GM21515 (cell line): ENCODE data around the gene UBR7.

Source experiments
- ATAC-seq: cut with Tn5 transposase; IDR thresholded peaks from one replicate; pipeline ENCODE4 v1.9.1; 2021; ENCODE audit not compliant: unreplicated experiment

UBR7 gene

DNA sequence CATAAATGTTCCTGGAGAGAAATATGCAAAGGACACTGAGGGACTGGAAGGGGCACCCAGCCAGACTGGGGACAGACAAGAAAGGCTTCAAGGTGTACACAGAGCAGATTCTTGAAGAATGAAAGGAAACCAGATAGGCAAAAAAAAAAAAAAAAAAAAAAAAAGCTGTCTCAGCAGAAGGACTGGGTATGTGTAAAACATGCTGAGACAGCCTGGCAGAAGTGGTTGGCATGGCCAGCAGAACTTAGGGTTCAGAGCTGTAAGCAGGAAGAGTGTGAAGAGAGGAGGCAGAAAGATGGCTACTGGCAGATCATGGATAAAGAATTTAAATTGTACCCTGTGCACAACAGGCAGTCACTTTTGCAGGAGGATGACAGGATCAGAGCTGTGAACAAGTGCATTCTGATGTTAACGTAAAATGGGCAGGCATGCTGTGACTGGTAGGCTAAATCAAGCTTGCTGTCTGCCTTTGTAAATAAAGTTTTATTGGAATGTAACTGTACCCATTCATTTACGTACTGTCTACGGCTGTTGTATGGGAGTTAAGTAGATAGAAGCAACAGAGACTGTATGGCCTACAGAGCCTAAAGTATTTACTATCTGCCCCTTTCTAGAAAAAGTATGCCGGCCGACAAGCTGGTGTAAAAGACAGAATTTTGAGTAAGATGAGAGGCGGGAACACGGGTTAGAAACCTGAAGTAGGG is 42.2 kb downstream of the UBR7 start:
- no peak for ATAC-seq

DNA sequence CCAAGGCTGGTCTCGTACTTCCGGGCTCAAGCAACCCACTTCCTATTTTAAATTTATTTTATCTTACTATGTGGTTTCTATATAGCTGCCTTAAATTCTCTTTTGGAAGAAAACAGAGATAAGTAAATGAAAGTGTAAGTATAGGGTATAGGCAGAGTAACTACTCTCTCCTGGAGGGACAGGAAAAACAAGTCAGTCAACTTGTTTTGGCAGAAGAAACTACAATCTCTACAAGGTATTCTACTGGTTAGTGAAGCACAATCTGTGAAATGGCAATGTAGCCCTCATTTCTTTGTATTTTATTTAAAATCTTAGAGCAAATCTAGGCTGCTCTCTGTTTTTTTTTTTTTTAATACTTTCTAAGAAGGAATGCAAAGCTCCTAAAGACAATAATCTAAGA is 55.4 kb downstream of the UBR7 start:
- no peak for ATAC-seq

DNA sequence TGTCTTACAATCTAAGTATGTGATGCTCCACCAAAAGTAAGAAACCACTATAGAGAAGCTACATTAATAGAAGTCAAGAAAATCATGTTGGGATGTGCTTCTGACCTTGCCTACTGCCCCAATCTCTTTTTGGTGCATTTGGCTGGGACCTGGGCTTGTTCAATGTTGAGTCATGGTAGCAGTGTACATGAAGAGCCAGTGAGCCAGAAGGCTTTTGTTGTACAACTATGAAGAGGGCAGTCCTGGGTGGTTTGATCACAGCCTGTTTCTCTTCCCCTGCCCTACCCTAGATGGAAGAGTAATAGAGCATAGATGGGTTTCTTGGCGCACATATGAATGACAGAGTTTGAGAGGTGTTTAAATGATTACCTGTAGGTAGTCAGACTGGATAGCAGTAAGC is 56.4 kb downstream of the UBR7 start:
- ATAC-seq: no peak

DNA sequence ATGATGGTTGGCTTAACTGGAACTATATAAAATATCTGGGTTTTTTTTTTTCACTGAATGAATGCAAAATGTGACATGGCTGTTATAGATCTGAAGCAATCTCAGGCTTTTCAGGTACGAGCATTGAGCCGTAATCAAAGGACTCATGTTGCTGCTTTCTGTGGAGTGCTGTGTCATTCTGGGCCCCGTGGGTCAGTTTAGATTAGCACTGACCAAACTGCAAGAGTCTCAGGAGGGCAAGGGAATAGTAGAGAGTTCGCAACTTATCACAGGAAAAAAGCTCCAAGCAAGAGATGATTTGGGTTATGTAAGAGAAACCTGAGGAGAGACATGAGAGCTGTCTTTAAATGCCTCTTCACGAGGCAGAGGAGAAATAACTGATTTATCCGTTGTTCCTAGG is 59.1 kb downstream of the UBR7 start:
- no peak for ATAC-seq

DNA sequence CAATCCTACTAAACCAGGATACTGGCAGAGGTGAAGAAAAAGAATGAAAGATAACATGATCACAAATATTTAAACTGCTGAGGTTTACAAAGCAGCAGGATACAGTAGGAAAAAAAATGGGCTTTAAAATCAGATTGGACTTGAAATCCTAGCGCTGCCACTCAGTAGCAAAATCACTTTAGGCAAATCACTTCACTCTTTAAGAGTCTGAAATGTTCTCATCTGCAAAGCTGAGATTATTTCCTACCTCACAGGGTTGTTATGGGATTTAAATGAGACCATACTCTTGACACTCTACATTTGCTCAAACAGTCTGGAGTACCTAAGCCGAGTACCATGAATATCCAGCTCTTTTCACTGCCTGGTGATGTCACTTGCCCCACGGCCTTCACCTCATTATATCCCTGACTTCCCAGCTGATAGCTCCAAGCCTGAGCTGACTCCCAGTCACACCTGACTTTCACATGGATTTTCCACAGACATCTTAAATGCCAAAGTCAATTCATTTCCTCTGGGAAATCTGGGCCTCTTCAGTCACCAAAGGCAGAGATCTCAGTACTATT is 60.2 kb downstream of the UBR7 start:
- ATAC-seq: no peak

DNA sequence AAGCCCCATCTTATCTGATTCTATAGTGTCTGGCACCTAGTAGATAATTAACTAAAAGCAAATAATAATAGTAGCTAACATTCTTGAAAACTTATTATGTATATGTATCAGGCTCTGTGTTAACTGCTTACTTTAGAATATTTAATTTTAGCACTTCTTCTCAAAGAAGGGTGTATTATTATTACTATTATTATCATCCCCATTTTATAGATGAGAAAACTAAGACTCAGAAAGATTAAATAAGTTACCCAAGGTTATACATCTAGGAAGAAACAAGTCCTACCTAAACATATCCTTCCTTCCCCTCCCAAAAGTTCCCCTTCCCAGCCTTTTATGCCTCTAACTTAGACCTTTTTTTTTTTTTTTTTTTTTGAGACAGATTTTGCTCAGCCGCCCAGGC is 61.4 kb downstream of the UBR7 start:
- no peak for ATAC-seq

DNA sequence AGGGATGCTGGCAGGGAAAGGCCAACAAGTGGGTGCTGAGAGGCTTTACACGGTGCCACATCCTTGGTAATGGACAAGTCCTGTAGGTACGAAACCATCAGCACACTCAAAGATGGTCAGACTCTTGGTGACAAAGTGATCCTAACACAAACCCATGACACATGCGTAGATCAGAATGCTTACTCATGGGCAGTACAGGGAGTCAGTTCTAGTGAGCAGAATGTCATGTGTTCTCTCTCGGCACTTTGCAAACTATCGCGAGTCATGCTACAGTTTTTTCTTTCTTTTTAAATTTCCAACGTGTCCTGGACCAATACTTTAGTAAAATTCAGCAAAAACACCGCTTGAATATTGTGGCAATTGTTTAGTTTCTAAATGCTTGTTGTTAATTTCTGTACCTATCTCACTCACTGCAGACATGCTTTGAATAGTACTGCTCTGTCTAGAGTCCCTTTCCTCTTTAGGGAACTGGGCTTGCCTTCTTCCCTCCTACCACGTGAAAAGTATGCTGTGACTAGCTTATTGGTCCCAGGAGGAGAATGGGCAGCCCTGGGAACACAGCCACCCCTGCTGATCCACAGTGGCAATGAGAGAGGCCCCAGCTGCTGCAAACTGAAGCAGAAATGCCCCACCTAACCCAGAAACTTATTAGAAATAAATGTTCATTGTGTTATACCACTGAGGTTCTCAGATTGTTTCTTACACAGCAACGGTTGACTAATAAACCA is 62.4 kb downstream of the UBR7 start:
- ATAC-seq: no peak

DNA sequence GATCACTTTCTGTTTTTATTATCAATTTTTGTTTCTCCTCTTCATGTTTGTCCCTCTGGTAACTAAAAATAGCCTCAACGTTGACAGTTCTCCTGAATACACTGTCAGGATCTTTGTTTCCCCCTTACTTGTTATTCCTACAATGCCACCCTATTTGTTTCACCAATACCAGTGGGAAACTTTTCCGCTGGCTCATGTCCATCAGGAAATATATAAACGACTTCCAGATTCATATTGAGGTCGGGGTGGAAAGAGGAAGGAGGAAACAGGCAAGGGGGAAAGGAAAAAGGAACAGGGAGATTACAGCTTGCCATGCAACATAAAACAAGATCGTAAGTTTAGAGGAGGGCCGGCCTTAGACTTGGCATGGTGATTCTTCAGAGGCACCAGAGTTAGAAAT is 64.1 kb downstream of the UBR7 start:
- ATAC-seq: no peak

DNA sequence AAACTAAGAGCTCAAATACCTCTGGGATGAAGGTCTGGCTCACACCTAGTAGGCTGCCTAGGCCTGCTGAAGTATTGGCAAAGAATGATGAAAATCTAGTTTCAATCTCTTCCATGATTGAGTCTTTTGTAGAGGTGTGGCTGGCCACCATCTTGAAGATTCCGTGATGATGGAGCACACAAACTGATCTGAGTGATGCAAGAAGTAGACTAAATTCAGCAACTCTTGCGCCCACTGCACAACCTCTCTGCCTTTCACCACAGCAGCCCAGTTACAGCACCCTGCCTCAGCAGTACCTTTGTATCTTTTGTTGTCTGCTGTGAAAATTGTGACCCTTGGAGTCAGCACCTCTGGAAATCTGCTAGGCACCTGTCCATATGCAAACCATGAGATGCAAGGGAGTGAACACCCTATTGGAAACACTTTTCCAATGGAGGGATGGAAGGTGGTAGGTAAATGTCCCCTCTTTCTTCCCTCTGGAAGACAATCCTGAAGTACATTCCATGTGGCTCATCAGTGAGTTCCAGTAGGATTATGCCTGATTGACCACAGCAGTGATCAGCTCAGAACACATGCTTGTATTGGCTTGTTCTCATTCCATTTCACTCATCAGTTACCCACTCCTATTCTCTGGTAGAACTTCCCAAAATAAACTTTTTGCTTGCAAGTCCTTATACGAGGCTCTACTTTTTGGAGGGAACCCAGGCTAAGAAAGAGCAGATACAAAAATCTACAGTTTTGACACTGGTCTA is 67.2 kb downstream of the UBR7 start:
- no peak for ATAC-seq

DNA sequence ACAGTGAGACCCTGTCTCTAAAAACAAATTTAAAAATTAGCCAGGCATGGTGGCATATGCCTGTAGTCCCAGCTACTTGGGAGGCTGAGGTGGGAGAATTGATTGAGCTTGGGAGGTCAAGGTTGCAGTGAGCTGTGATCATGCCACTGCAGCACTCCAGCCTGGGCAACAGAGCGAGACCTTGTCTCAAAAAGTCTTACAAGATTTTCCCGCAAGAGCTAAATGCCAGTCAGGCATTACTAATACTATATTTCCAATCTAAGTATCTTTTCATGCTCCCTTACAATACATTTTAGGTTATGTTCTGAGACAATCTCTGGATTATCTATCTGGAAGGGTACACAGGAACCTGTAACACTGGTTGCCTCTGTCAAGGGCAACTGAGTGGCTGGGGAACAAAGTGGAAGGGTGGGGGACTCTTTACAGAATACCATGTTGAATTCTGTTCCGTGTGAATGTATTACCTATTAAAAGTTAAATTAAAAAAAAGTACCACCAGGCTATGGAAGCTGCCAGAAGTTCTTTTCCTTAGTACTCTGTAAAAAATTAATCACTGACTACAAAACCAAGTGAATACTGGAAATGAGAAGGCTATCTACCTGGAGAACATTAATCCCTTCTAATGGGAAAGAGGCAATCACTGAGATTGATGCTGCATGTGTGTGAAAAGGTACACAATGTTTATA is 69.1 kb downstream of the UBR7 start:
- no peak for ATAC-seq
